GM21367 (cell line): ENCODE measurements around the gene NUTM2B.
"Not testable (repeated sequence)": the region's sequence is repeated elsewhere in the genome, so short reads cannot be mapped to it uniquely, and the experiment has no call there.

Experiments
- ATAC-seq: cut with Tn5 transposase; IDR thresholded peaks from one replicate; pipeline ENCODE4 v1.9.1; 2021; ENCODE audit not compliant: unreplicated experiment

NUTM2B gene, protein sequence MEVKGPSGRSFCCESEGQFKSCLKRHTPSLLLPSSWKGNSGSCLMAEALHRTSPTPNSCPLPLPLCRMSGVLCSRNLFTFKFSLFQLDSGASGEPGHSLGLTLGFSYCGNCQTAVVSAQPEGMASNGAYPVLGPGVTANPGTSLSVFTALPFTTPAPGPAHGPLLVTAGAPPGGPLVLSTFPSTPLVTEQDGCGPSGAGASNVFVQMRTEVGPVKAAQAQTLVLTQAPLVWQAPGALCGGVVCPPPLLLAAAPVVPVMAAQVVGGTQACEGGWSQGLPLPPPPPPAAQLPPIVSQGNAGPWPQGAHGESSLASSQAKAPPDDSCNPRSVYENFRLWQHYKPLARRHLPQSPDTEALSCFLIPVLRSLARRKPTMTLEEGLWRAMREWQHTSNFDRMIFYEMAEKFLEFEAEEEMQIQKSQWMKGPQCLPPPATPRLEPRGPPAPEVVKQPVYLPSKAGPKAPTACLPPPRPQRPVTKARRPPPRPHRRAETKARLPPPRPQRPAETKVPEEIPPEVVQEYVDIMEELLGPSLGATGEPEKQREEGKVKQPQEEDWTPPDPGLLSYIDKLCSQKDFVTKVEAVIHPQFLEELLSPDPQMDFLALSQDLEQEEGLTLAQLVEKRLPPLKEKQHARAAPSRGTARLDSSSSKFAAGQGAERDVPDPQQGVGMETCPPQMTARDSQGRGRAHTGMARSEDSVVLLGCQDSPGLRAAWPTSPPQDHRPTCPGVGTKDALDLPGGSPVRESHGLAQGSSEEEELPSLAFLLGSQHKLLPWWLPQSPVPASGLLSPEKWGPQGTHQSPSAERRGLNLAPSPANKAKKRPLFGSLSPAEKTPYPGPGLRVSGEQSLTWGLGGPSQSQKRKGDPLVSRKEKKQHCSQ

GRCh38 chr10:79702927-79703326, at the start of gene NUTM2B:
NUTM2B (plus strand) TSS chr10:79703227; CDS start chr10:79703610, 383 bp downstream.
- not testable (repeated sequence) for ATAC-seq

DNA sequence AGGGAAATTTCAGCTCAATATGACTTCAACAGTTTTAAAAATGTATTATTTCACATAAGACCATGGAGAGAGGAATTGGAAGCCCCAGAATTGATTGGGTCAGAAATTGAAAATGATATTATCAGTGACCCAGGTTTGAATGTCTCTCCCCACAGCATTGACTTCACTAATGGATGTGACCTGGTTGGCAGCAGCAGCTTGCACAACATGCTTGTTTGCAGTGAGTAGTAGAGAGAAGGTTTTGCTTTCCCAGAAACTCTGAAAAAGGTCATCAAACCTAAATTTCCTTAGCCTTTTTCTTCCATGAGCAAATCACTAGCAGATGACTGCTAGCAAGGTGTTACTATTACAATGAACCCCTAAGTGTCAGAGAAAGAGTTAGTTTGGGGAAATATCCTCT, 39.7 kb upstream of the NUTM2B start:
- not testable (repeated sequence) for ATAC-seq

DNA sequence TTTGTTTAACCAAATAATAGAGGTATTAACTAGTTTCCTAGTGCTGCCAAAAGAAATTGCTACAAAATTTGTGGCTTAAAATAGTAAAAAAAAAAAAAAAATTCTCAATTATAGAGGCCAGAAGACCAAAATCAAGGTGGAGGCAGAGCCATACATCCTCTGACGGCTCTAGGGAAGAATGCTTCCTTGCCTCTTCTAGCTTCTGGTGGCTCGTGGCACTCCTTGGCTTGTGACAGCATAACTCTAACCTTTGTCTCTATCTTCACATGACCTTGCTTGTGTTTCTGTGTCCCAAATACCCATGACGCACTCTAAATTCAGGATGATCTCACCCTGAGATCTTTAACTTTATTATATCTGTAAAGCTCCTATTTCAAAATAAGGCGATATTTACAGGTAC, 38.3 kb upstream of the NUTM2B start:
- ATAC-seq, result not testable (repeated sequence)

GRCh38 chr10:79669248-79669788, 33.7 kb upstream of the NUTM2B start:
- not testable (repeated sequence) for ATAC-seq

DNA sequence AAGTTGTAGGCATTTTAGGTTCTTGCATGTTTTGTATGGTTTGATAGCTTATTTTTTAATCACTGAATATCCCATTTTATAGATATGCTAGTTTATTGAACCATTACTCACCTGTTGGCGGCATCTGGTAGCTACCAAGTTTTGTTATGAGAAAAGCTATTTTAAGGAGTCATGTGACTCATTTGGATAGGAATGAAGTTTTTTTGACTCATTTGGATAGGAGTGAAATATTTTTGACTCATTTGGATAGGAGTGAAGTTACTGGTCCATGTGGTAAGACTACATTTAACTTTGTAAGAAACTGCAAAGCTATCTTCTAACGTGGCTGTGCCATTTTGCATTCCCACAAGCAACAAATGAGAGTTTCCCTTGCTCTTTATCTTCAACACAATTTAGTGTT, 28.1 kb upstream of the NUTM2B start:
- ATAC-seq, result not testable (repeated sequence)

- not testable (repeated sequence) for ATAC-seq
Measured at GRCh38 chr10:79683026-79683883, 19.8 kb upstream of the NUTM2B start.

DNA sequence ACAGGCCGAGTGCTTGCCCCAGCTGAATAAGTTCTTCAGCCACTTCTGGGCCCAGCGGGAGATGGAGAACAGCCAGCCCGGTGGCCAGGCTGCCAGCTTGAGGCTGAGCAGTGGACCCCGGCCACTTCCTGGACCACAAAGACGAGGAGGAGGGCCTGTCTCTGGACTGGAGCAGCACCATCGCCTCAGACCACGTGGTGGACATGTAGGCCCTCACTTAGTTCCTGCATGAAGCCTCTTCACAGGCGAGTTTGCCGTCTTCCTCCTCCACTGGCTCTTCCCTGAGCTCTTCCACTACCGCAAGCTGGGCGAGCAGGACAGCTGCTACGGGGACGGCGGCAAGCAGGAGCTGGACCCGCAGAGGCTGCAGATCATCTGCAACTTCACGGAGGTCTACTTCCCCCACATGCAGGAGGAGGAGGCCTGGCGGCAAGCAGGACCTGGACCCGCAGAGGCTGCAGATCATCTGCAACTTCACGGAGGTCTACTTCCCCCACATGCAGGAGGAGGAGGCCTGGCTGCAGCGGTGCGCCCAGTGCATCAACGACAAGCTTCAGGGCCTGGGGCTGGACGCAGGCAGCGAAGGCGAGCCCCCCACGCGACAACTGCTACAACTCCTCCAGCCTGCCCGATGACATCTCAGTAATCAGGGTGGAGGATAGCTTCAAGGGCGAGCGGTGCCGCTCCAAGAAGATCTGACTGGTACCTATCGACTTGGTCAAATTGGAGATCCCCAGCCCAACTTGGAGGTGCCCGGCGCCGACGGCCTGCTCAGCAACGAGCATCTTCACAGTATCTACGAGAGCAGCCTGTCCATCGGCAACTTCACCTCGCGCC, 18.9 kb upstream of the NUTM2B start:
- ATAC-seq, result not testable (repeated sequence)

DNA sequence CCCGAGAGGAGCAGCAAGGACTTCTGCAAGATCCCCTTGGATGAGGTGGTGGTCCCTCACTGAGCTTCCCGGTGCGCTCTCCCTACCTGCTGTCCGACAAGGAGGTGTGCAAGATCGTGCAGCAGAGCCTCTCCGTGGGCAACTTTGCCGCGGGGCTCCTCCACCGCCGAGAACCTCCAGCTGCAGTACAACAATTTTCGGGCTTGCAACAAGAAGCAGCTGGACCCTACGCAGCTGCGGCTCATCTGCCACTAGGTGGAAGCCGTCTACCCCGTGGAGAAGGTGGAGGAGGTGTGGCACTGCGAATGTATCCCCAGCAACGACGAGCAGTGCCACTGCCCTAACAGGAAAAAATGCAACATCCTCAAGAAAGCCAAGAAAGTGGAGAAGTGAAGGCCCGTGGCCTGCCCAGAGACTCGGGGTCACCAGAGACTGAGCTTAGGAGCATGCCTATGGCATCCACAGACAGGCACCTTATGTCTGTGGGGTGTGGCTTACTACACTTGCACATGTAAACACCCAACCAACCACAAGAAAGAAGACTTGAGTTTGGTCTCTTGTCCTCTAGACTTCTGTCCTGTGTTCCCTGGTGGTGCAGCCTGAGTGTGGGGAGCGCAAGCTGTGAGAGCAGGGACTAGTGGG, 17.9 kb upstream of the NUTM2B start:
- ATAC-seq, result peak; percentile 86

DNA sequence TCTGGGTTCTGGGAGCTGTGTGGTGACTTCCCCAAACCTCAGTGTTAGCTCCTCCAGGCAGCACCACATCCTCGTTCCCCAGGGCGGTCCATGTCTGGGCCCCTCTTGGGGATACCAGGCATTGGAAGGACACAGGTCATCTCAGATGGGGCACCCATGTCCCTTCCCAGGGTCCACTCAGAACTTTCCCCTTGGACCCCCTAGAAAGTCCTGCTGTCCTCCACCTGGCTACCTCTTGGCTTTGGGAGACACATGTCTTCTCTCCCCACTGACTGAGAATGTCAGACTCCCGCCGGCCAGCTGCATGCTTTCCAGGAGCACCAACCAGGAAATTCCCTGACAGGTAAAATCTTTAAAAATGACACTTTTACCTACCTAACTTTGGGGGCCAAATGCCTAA, 16.4 kb upstream of the NUTM2B start:
- ATAC-seq, result not testable (repeated sequence)

GRCh38 chr10:79687406-79688150, 15.4 kb upstream of the NUTM2B start:
- not testable (repeated sequence) for ATAC-seq

- ATAC-seq, result not testable (repeated sequence)
Measured at GRCh38 chr10:79688798-79689197, 14.2 kb upstream of the NUTM2B start.

GRCh38 chr10:79696596-79696995, 6.4 kb upstream of the NUTM2B start:
- not testable (repeated sequence) for ATAC-seq

GRCh38 chr10:79697141-79697540, 5.9 kb upstream of the NUTM2B start:
- not testable (repeated sequence) for ATAC-seq

- not testable (repeated sequence) for ATAC-seq
Measured at GRCh38 chr10:79700381-79700944, 2.6 kb upstream of the NUTM2B start.

DNA sequence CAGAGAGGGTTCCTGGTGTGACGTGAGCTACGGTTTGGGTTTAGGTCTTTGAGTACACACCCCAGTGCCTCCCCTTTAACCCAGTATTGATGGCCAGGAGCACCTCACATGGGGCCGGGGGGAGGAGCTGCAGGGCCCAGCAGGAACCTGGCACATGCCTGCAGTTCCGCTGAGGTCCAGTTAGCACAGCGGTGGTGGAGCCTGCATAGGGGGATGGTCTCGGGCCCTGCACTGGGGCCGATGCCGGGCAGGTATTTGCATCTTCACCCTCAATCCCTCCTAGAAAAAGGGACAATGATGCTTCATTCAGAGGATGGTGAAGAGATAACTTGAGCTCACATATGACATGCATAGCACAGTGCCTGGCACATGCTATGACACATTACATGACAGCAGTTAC, 4.0 kb downstream of the NUTM2B start:
- not testable (repeated sequence) for ATAC-seq

GRCh38 chr10:79714976-79715375, 11.9 kb downstream of the NUTM2B start:
- not testable (repeated sequence) for ATAC-seq

GRCh38 chr10:79716917-79717579, 14.0 kb downstream of the NUTM2B start:
- ATAC-seq, result not testable (repeated sequence)
